Measurements from ENCODE around the gene EIF4E2.

GRCh38 chr2:232529806-232530547 is 20.5 kb upstream of the EIF4E2 start:
- TF ChIP-seq POLR2A (IDR thresholded peaks at IDR 0.05; ENCODE audit: low read length): no peak
- TF ChIP-seq GATA1 (IDR thresholded peaks at IDR 0.05; ENCODE audit: low read depth, low read length): no peak

Data from erythroblast (primary cell).